C1 segment of cervical spinal cord (tissue), 14 donors: ENCODE data around the gene IFT74.
"Not testable (repeated sequence)": the region's sequence is repeated elsewhere in the genome, so short reads cannot be mapped to it uniquely, and the experiment has no call there.

Experiments used
- DNase-seq, 14 donors: peaks; one replicate each; lab custom pipeline; 2025; lab: John Stamatoyannopoulos, UW

IFT74 gene

DNA sequence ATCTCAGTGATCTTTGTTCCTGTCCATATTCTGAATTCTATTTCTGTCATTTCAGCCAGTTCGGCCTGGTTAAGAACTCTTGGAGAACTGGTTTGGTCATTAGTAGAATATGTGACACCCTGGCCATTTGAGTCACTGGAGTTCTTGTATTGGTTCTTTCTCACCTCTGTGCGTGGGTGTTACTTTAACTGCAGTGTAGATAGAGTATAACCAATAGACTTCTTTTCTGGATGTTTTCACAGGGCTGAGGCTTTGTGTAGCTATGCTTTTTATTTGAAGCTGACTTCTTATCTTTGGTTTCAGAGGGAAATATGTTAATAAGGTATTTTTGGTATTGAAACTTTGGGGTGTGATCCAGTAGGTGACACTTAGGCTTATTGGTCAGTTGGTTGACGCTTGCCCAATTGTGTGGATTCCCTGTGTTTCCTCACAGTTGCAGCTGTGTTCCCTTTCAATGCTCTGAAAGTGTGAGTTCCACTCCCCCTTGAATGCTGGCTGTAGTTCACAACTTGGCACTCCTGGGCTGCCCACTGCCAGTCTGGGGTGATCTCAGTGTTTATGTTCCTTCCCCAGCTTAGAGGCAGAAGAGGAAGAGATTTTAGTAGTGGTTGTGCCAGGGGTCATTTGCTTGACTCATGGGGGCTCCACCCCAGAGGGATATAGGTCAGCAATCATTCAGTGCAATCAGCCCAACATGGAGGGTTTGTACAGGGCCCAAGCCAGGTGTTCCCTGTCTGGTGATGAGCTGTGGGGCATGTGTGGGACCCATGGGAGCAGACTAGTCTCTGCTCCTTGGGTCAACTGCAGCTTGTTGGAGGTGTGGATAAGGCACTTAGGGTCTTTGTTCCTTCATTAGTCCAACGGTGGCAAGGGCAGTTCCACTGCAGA is 117.9 kb downstream of the IFT74 start:
- DNase-seq = no peak

- no peak for DNase-seq
Observed at GRCh38 chr9:27078685-27079084, 122.5 kb downstream of the IFT74 start.

DNA sequence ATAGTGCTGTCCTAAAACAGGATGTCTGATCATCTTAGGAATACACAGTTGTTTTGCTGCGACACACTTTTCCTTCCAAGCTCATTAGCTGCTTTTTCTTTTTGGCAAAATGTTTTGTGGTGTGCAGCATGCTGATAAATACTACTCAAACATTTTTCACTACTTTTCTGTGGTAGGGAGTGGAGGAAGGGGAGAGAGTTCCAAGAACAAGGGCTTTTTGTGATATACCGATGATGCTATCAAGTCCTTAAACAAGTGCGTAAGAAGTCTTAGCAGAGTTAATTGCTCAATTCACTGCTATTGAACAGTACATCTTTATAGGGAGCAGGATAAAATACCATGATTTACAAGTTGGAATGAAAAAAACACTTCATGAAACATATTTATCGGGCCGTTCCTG is 129.2 kb downstream of the IFT74 start:
- no peak for DNase-seq

DNA sequence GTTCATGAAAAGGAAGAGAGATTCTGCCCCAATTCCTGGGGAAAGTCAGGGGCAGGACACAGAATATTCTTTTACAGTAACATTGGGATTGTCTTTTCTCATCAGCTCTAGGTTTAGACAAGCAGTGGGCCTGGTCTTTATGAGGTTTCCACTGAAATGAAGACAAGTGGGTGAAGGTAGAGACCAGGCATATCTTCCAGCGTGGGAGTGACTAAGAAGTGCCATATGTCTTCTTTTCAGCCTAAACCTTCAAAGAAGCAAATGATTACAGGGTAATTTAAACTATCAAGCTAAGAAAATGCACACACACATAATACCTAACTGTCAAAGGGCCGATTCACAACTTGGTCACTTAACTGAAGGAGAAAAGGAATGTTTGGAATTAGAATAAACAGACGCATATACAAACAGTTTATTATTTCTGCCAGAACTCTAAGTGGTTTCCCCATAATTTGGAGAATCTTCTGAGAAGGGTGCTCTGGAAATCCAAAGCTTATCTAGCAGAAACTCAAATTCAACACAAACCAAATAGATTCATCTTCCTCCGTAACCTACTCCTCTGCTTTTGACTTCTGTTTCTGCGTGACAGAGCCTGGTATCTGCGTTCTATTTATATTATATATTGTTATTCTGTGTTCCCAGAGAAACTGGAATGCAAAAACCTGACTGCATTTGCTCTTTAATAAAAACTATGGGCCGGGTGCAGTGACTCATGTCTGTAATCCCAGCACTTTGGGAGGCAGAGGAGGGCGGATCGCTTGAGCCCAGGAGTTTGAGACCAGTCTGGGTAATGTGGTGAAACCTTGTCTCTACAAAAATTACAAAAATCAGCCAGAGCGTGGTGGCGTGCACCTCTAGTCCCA is 130.8 kb downstream of the IFT74 start:
- DNase-seq = no peak

DNA sequence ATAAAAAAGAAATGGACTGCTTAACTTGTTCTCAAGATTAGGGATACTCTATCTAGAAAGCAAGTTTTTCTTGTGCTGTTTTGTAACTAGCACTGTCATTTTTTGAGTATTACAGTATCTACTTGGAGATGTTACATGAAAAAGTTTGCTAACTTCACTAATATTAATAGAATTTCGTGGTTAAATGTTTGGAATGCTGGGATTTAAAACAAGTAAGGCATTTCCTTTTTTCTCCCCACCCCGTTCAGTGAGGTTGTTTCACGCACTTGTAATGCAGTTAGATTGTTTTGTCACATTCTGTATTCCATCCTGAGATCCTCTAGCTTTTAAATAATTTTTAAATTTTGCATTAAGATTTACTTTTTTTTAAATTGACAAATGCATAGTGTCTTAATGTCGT is 132.8 kb downstream of the IFT74 start:
- no peak for DNase-seq

DNA sequence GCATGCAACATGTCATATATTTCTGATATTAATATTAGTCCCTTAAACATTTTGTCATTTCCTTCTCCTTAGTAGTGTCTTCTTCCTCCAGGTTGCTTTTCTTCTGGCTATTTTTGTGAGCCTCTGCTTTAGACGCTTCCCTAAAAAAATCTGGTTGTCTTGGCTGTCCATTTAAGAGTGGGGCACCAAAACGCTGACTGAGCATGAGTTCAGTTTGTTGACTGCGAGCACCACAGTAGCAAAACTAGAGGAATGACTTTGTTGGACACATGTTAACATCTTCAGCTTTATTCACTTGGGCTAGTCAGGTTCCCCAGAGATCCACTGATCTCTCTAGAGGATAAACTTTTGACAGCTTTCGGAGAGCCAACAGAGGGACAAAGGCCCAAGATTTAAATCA is 133.5 kb downstream of the IFT74 start:
- no peak for DNase-seq

GRCh38 chr9:27090231-27090630 is 134.0 kb downstream of the IFT74 start:
- no peak for DNase-seq

DNA sequence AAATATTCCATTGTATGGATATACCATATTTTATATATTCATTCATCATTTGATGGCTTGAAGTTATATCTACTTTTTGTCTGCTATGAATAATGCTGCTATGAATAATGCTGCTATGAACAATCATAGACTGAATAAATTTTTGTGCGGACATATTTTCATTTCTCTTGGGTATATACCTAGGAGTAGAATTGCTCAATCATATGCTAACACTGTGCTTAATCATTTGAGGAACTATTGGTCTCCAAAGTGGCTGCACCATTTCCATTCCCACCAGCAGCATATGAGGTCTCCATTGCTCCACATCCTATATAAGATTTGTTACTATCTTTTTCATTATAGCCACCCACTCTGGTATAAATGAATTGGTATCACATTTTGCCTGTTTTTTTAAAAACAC is 134.5 kb downstream of the IFT74 start:
- DNase-seq = no peak

- not testable (repeated sequence) for DNase-seq
Observed at GRCh38 chr9:27092496-27092895, 136.3 kb downstream of the IFT74 start.

- DNase-seq = not testable (repeated sequence)
Observed at GRCh38 chr9:27093384-27094067, 137.3 kb downstream of the IFT74 start.

DNA sequence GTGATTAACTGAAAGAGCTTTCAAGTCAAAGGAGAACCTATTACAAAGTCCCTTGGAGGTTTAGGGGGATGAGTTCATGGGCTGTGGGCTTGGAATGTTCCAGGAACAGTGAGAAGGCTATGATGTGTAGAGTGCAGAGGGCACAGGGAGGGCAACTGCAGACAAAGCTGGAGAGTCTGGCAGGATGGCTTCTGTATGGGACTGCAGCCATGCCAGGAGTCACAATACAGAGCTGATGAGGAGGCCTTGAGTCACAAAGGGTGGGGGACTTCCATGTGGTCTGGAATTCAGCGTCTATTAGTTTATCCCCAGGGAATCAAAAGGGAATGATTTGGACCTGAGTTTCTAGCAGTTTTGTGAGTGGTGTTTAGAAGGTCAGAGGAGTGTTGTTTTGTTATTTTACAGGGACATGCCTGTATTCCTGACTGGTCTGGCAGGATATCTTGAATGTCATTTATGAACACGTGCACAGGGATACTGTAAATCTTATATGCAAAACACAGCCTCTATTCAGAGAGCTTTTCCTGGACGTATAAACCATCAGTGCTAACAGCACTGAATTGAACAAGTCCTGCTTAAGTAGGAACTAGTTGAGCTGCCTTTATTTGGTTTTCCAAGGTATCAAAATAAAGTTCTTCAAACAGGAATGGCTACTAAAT is 138.6 kb downstream of the IFT74 start:
- DNase-seq = peak in 2 of 14 donors; percentile 0 to 9

DNA sequence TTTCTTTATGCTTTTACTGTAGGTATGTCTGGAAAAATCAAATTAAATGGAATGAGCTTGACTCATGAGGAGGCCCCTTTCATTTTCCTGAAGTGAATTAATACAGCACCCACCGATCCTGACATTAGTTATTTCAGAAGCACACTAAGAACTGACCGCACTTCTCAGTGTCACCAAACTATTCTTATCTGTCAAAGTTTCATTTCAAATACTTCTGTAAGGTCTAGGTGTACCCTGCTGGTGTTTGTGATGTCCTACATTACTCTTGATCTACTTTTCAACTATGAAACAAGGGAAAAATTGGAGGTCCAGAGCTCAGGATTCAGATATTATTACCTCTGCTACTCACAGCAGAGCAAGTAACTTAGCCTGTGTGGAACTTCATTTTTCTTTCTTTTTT is 151.0 kb downstream of the IFT74 start:
- no peak for DNase-seq

GRCh38 chr9:27108981-27109541 is 152.8 kb downstream of the IFT74 start, which contains the start of gene TEK:
TEK (plus strand) TSS chr9:27109225; CDS start chr9:27109591, 366 bp downstream.
- no peak for DNase-seq

GRCh38 chr9:27109621-27110020 is 153.4 kb downstream of the IFT74 start:
- DNase-seq = no peak

DNA sequence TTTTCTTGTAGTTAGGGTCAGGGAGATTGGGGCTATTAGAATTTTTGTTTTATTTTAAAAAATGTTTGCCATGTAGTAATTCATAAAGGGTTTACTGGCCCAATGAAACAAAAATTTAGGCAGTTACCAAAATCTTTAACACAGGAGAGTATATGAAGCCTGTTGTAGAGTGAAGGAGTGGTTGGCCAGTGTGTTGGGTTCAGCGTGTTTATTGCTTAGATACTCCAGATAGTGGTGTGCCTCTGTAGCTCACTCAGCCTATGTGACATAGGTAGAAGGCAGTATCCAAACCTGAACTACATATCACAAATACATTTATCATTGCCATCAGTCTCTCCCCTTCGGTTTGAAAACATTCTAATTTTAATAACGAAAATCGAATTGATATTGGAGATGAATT is 154.0 kb downstream of the IFT74 start:
- DNase-seq = no peak

DNA sequence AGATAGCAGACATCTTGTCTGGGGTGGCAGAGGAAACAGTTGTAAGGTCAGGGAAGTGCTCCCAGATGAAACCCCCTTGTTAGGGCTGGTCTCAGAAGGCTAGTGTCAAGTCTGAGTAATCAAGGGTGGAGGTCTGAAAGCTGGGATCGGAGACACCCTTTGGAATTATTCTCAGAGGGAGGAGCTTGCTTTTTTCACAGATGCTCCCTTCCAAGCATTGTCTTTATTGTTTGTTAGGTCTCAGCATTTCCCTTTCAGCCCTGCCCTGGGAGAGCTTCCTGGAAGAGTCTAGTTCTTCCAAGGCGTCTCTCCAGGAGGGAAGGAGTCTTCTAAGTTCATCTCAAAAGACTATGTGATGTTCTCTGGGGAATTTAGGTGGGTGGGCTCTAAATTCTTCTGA is 156.0 kb downstream of the IFT74 start:
- no peak for DNase-seq
